Lung (tissue), 12 donors: ENCODE results near the gene RAD52. TPM values are rescaled to one million over a fixed set of nuclear protein-coding genes. Genes with fewer than 3 reads are reported as not detected.

Experiments used
- ATAC-seq: fragments of 200-7000 bp; cut with Tn5 transposase; one replicate; pipeline ENCODE4 v1.9.1; 2020; ENCODE audit warnings: moderate number of reproducible peaks; ENCODE audit not compliant: insufficient read depth, low FRiP score
- DNase-seq, 3 donors: peaks; one replicate each; pipeline ENCODE4 v3.0.0-alpha.2; 2013 to 2017
- H3K27ac ChIP-seq, 2 donors: one replicate each; pipeline ENCODE4 v1.5.1; 2013; ENCODE audit warnings: mild to moderate bottlenecking in 2 of 2, moderate library complexity in 2 of 2, control low read depth in 1 of 2, inconsistent platforms in 1 of 2, low read depth in 1 of 2, low read length in 1 of 2
- H3K27me3 ChIP-seq, 3 donors: one replicate each; pipeline ENCODE4 v1.5.1; 2013; ENCODE audit warnings: low read length in 2 of 3; ENCODE audit not compliant: control insufficient read depth in 3 of 3, insufficient read depth in 3 of 3
- H3K36me3 ChIP-seq, 4 donors: one replicate each; pipeline ENCODE4 v1.5.1; 2013; ENCODE audit warnings: low read length in 4 of 4, mild to moderate bottlenecking in 1 of 4, moderate library complexity in 1 of 4; ENCODE audit not compliant: control insufficient read depth in 4 of 4, insufficient read depth in 4 of 4
- H3K4me1 ChIP-seq, 5 donors: one replicate each; pipeline ENCODE4 v1.5.1; 2013; ENCODE audit warnings: low read length in 5 of 5, mild to moderate bottlenecking in 2 of 5, moderate library complexity in 1 of 5; ENCODE audit not compliant: control insufficient read depth in 5 of 5, insufficient read depth in 5 of 5
- H3K4me3 ChIP-seq: one replicate; pipeline ENCODE4 v1.5.1; 2013; ENCODE audit warnings: mild to moderate bottlenecking, control low read depth, moderate library complexity
- H3K9ac ChIP-seq, 2 donors: one replicate each; pipeline ENCODE4 v1.5.1; 2013; ENCODE audit warnings: low read length in 2 of 2, control low read depth in 1 of 2; ENCODE audit not compliant: insufficient read depth in 1 of 2
- H3K9me3 ChIP-seq, 4 donors: one replicate each; pipeline ENCODE4 v1.5.1; 2013; ENCODE audit warnings: low read length in 3 of 4, mild to moderate bottlenecking in 1 of 4, moderate library complexity in 1 of 4; ENCODE audit not compliant: control insufficient read depth in 4 of 4, insufficient read depth in 3 of 4
- CTCF ChIP-seq: IDR thresholded peaks from 2 replicates; pipeline ENCODE4 v1.5.1; 2012; ENCODE audit warnings: mild to moderate bottlenecking; ENCODE audit errors: control extremely low read depth, extremely low read depth
- WGBS, 2 donors: extraction: QIAGEN DNeasy Blood & Tissue Kit; methylation state at CpG; one replicate each; pipeline ENCODE4 v1.1.7; 2013; 5-methylcytosine and 5-hydroxymethylcytosine counted together
- polyA plus RNA-seq, 2 donors: library from polyadenylated mRNA; stranded (reverse); fragments of 200-250 nt; gene quantifications; one replicate each; pipeline ENCODE4 v1.2.1, GENCODE V29; 2013
- total RNA-seq, 2 donors: library from RNA; depleted of rRNA in 1 of 2; stranded (reverse); fragments of >200 nt in 1 of 2; gene quantifications; one replicate each; pipeline ENCODE4 v1.2.1, GENCODE V29; 2014 to 2021
- donor health status: control.
- donor health status: control.
- donor health status: Bipolar disorder and iron deficiency.
- donor health status: healthy.
- donor health status: DM: yes; HTN: yes; CAD: no.

RAD52 gene
- total and polyA plus RNA-seq, 4 donors = 4.3 to 36.8 (median 8.0) TPM

- Histone ChIP-seq H3K27ac (no peak overlapping the region), H3K36me3 (peaks cover 35 to 58% (median 50%) of the 10 kb centered on the region in 4 donors), H3K9ac (no peak overlapping the region), H3K4me3 (no peak overlapping the region), H3K4me1 (peaks cover 0 to 11% (median 0%) of the 10 kb centered on the region in 5 donors), H3K9me3 (no peaks in the 10 kb centered on the region), H3K27me3 (no peaks in the 10 kb centered on the region)
- WGBS, 2 donors = 73 to 89% methylated on average over 9 of the region's 9 CpGs
- ATAC-seq (no peak), DNase-seq (no peak)
- no peak for TF ChIP-seq CTCF
These were observed 44.0 kb downstream of the RAD52 start for GRCh38 chr12:905261-906031.

GRCh38 chr12:904010-904414 lies 45.5 kb downstream of the RAD52 start:
- Histone ChIP-seq H3K4me3 (no peak overlapping the region), H3K4me1 (peaks cover 0 to 11% (median 0%) of the 10 kb centered on the region in 5 donors), H3K9ac (no peak overlapping the region), H3K27ac (no peak overlapping the region), H3K36me3 (peaks cover 38 to 62% (median 55%) of the 10 kb centered on the region in 4 donors), H3K27me3 (no peaks in the 10 kb centered on the region), H3K9me3 (no peaks in the 10 kb centered on the region)
- DNase-seq (peak in 1 of 3 donors; percentile 31), ATAC-seq (no peak)
- no peak for TF ChIP-seq CTCF
- WGBS, 2 donors = 67 to 70% methylated on average over 5 of the region's 5 CpGs

GRCh38 chr12:903055-903454 lies 46.4 kb downstream of the RAD52 start:
- H3K27me3 ChIP-seq = no peaks in the 10 kb centered on the region
- H3K4me1 ChIP-seq = peaks cover 0 to 11% (median 0%) of the 10 kb centered on the region in 5 donors
- 89 to 90% methylated on average over 5 of the region's 5 CpGs for WGBS, 2 donors
- no peak for DNase-seq
- H3K27ac ChIP-seq = no peak overlapping the region
- H3K4me3 ChIP-seq = no peak overlapping the region
- no peak for TF ChIP-seq CTCF
- H3K36me3 ChIP-seq = peaks cover 36 to 57% (median 48%) of the 10 kb centered on the region in 4 donors
- ATAC-seq = peak; percentile 17
- no peak overlapping the region for H3K9ac ChIP-seq
- no peaks in the 10 kb centered on the region for H3K9me3 ChIP-seq

GRCh38 chr12:902581-902980 lies 46.9 kb downstream of the RAD52 start:
- ATAC-seq (no peak), DNase-seq (no peak)
- H3K4me1 ChIP-seq = peaks cover 0 to 11% (median 0%) of the 10 kb centered on the region in 5 donors
- no peak for TF ChIP-seq CTCF
- no peak overlapping the region for H3K27ac ChIP-seq
- 86 to 93% methylated on average over 3 of the region's 3 CpGs for WGBS, 2 donors
- no peak overlapping the region for H3K9ac ChIP-seq
- H3K36me3 ChIP-seq = peaks cover 33 to 57% (median 49%) of the 10 kb centered on the region in 4 donors
- H3K4me3 ChIP-seq = no peak overlapping the region
- no peaks in the 10 kb centered on the region for H3K9me3 ChIP-seq
- no peaks in the 10 kb centered on the region for H3K27me3 ChIP-seq
